ENCODE data around the gene GDA. TPM values are rescaled to one million over a fixed set of nuclear protein-coding genes. Genes with fewer than 3 reads are reported as not detected.

GDA gene
- under 1 TPM; 0.66 to 0.77 (median 0.75) TPM for polyA plus RNA-seq (ENCODE audit: insufficient read length in 3 of 3)
- long read RNA-seq, donor 1 = 0 reads
- long read RNA-seq, donor 2 = 0 reads
- long read RNA-seq, donor 3 = 0 reads
- long read RNA-seq, donor 4 = 0 reads
- long read RNA-seq, donor 5 = 0 reads
- long read RNA-seq, donor 6 = 0 reads
- long read RNA-seq, donor 7 = 0 reads
- long read RNA-seq, donor 8 = 0 reads
- long read RNA-seq, donor 9, partial matches to known transcripts = 63 of 78 reads
- long read RNA-seq, donor 9, other reads (novel, unspliced or antisense) = 15 of 78 reads
- long read RNA-seq, donor 10 = 0 reads
- long read RNA-seq, donor 11 = 0 reads
- long read RNA-seq, donor 12 = 0 reads
- long read RNA-seq, donor 13 = 0 reads
- long read RNA-seq, donor 14 = 0 reads
- long read RNA-seq, donor 15 = 0 reads
- long read RNA-seq, donor 16 = 0 reads

GRCh38 chr9:72149231-72149975 is at the start of gene GDA:
Gene GDA, plus strand, starts transcription at chr9:72149440. Its CDS starts 120 bp downstream, at chr9:72149560.
- DNase-seq (ENCODE audit: extremely low read depth in 1 of 11, low read depth in 9 of 11, low spot score in 4 of 11) = peak in 3 of 11 donors; percentile 6 to 31 (median 12)

- no peak for DNase-seq (ENCODE audit: extremely low read depth in 1 of 11, low read depth in 9 of 11, low spot score in 4 of 11)
These were observed 46.7 kb upstream of the GDA start for GRCh38 chr9:72102520-72102919.

GRCh38 chr9:72113056-72113455 is 36.2 kb upstream of the GDA start:
- DNase-seq (ENCODE audit: extremely low read depth in 1 of 11, low read depth in 9 of 11, low spot score in 4 of 11) = no peak

- DNase-seq (ENCODE audit: extremely low read depth in 1 of 11, low read depth in 9 of 11, low spot score in 4 of 11) = no peak
These were observed 29.4 kb upstream of the GDA start for GRCh38 chr9:72119853-72120252.

- DNase-seq (ENCODE audit: extremely low read depth in 1 of 11, low read depth in 9 of 11, low spot score in 4 of 11) = no peak
These were observed 24.3 kb upstream of the GDA start for GRCh38 chr9:72124947-72125346.

GRCh38 chr9:72127753-72128152 is 21.5 kb upstream of the GDA start:
- no peak for DNase-seq (ENCODE audit: extremely low read depth in 1 of 11, low read depth in 9 of 11, low spot score in 4 of 11)

GRCh38 chr9:72128526-72128925 is 20.7 kb upstream of the GDA start:
- DNase-seq (ENCODE audit: extremely low read depth in 1 of 11, low read depth in 9 of 11, low spot score in 4 of 11) = no peak

GRCh38 chr9:72129271-72130156 is 19.7 kb upstream of the GDA start:
- DNase-seq (ENCODE audit: extremely low read depth in 1 of 11, low read depth in 9 of 11, low spot score in 4 of 11) = no peak

- no peak for DNase-seq (ENCODE audit: extremely low read depth in 1 of 11, low read depth in 9 of 11, low spot score in 4 of 11)
These were observed 18.9 kb upstream of the GDA start for GRCh38 chr9:72130321-72130720.

GRCh38 chr9:72131206-72131605 is 18.0 kb upstream of the GDA start:
- no peak for DNase-seq (ENCODE audit: extremely low read depth in 1 of 11, low read depth in 9 of 11, low spot score in 4 of 11)

GRCh38 chr9:72132052-72132451 is 17.2 kb upstream of the GDA start:
- no peak for DNase-seq (ENCODE audit: extremely low read depth in 1 of 11, low read depth in 9 of 11, low spot score in 4 of 11)

GRCh38 chr9:72133365-72134035 is 15.7 kb upstream of the GDA start:
- DNase-seq (ENCODE audit: extremely low read depth in 1 of 11, low read depth in 9 of 11, low spot score in 4 of 11) = no peak

- DNase-seq (ENCODE audit: extremely low read depth in 1 of 11, low read depth in 9 of 11, low spot score in 4 of 11) = no peak
These were observed 14.4 kb upstream of the GDA start for GRCh38 chr9:72134801-72135200.

GRCh38 chr9:72137697-72138365 is 11.4 kb upstream of the GDA start:
- no peak for DNase-seq (ENCODE audit: extremely low read depth in 1 of 11, low read depth in 9 of 11, low spot score in 4 of 11)

- no peak for DNase-seq (ENCODE audit: extremely low read depth in 1 of 11, low read depth in 9 of 11, low spot score in 4 of 11)
These were observed 10.0 kb upstream of the GDA start for GRCh38 chr9:72139226-72139625.

GRCh38 chr9:72140586-72140985 is 8.7 kb upstream of the GDA start:
- no peak for DNase-seq (ENCODE audit: extremely low read depth in 1 of 11, low read depth in 9 of 11, low spot score in 4 of 11)

- DNase-seq (ENCODE audit: extremely low read depth in 1 of 11, low read depth in 9 of 11, low spot score in 4 of 11) = no peak
These were observed 7.8 kb upstream of the GDA start for GRCh38 chr9:72141484-72141883.

GRCh38 chr9:72144756-72145492 is 4.3 kb upstream of the GDA start:
- DNase-seq (ENCODE audit: extremely low read depth in 1 of 11, low read depth in 9 of 11, low spot score in 4 of 11) = no peak
